ENCODE results near the gene PHACTR3. TPM values are rescaled to one million over a fixed set of nuclear protein-coding genes. Genes with fewer than 3 reads are reported as not detected.

PHACTR3 gene
- total and polyA plus RNA-seq, 2 experiments from 2014 or later: 0.45 to 0.61 TPM

- TF ChIP-seq ZNF462 (CRISPR knock-in tag; IDR thresholded peaks at IDR 0.05) (no peak), POLR2AphosphoS5 (IDR thresholded peaks at IDR 0.05; ENCODE audit: low read depth) (no peak), CREB1 (CRISPR knock-in tag; IDR thresholded peaks at IDR 0.05; ENCODE audit: low read depth) (no peak), ZNF114 (CRISPR knock-in tag; IDR thresholded peaks at IDR 0.05) (no peak), NANOG (IDR thresholded peaks at IDR 0.05; ENCODE audit: borderline replicate concordance) (no peak), EZH2 (IDR thresholded peaks at IDR 0.05; ENCODE audit: low read depth, unreplicated experiment) (no peak)
These were observed 183.9 kb downstream of the PHACTR3 start (continued) for GRCh38 chr20:59788196-59788735.

GRCh38 chr20:59788811-59789397 lies 184.6 kb downstream of the PHACTR3 start:
- H3K36me3 ChIP-seq (ENCODE audit: insufficient read depth): no peaks in the 10 kb centered on the region
- no peak overlapping the region for H3K27ac ChIP-seq (ENCODE audit: low read depth)
- Mint-ChIP-seq H3K4me3 (no peak overlapping the region), H3K9me3 (peaks cover 12% of the 10 kb centered on the region), H3K36me3 (ENCODE audit: low read depth) (no peaks in the 10 kb centered on the region), H3K27ac (no peak overlapping the region), H3K4me1 (peaks cover 2% of the 10 kb centered on the region; the same call in 1 of the 3 replicates), H3K27me3 (ENCODE audit: insufficient read depth, low read depth, poor library complexity) (peaks cover 5% of the 10 kb centered on the region)
- no peaks in the 10 kb centered on the region for H3K9me2 ChIP-seq (ENCODE audit: insufficient read depth)
- no peaks in the 10 kb centered on the region for H3K4me1 ChIP-seq (ENCODE audit: insufficient read depth)
- H3K27me3 ChIP-seq (ENCODE audit: insufficient read depth): no peaks in the 10 kb centered on the region
- H2AFZ ChIP-seq: no peak overlapping the region
- H3F3A ChIP-seq (replicated peaks; ENCODE audit: low read depth): no peaks in the 10 kb centered on the region
- no peak for ATAC-seq
- H4K20me1 ChIP-seq (replicated peaks; ENCODE audit: insufficient read depth): no peaks in the 10 kb centered on the region
- no peaks in the 10 kb centered on the region for H3K79me2 ChIP-seq (replicated peaks; ENCODE audit: insufficient read depth)
- H3K4me3 ChIP-seq: no peak overlapping the region
- no peak overlapping the region for H3K4me2 ChIP-seq
- no peak for DNase-seq (ENCODE audit: low spot score)
- TF ChIP-seq CTCF (conservative IDR thresholded peaks at IDR 0.05; ENCODE audit: low read depth in 2 of 2) (no peak), ZNF462 (CRISPR knock-in tag; IDR thresholded peaks at IDR 0.05) (no peak)
